NOMO-1 treated with dmso at 0.1 percent for 144 hours (cell line): Measurements from ENCODE around the gene LCP1.
"Not testable (repeated sequence)": the region's sequence is repeated elsewhere in the genome, so short reads cannot be mapped to it uniquely, and the experiment has no call there.

Experiments
- DNase-seq: peaks from one replicate; lab custom pipeline; 2025; ENCODE audit not compliant: unreplicated experiment; lab: John Stamatoyannopoulos, UW

The LCP1 gene, protein sequence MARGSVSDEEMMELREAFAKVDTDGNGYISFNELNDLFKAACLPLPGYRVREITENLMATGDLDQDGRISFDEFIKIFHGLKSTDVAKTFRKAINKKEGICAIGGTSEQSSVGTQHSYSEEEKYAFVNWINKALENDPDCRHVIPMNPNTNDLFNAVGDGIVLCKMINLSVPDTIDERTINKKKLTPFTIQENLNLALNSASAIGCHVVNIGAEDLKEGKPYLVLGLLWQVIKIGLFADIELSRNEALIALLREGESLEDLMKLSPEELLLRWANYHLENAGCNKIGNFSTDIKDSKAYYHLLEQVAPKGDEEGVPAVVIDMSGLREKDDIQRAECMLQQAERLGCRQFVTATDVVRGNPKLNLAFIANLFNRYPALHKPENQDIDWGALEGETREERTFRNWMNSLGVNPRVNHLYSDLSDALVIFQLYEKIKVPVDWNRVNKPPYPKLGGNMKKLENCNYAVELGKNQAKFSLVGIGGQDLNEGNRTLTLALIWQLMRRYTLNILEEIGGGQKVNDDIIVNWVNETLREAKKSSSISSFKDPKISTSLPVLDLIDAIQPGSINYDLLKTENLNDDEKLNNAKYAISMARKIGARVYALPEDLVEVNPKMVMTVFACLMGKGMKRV

DNA sequence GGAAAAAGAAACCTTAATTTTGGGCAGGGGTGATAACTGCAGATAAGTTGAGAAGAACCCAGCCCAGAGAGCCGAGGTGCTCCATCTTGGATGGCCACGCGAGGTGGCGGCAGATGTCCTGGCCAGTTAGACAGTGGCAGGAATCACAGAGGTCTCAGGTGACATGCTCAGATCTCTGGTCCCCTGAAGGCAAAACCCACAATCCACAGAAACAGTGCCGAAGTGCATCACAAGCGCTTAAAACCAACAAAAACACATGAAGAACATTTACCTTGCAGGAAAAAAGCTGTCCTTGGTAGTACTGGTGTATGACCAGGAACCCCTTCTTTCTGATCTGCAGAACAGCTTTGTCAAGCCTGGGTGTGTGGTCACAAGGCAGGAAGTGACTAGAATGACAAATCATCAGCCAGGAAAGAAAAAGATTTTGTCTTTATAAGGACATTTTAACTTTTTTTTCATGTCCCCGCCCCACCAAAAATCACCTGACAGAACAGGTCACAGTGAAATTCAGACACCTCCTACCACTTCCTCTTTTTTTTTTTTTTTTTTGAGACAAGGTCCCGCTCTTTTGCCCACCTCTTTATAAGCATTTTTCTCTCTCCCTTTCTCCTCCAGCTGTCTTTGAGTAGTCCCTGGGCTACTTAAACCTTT, at the start of gene LCP1:
LCP1 (minus strand) TSS at position 338 of the 651 bp plus-strand sequence. CDS start 22,515 bp downstream, outside the sequence.
- peak; percentile 77 for DNase-seq

DNA sequence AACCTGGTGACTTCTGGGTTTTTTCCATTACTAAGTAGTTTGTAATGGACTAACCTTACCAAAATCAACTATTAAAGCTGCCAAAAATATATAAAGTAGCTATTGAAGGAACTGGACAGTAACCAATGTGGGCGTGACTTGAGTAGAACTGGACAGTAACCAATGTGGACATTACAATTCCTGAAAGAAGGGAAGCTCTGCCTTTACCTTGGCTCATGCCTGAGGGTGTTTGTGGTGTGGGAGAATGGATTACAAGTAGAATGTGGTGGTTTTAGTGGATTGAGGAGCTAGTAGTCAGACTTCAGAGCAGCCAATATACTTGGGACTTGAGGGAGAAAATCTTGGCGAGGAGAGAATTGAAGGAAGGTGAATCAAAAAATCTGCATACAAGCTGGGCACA, 47.3 kb upstream of the LCP1 start:
- no peak for DNase-seq

DNA sequence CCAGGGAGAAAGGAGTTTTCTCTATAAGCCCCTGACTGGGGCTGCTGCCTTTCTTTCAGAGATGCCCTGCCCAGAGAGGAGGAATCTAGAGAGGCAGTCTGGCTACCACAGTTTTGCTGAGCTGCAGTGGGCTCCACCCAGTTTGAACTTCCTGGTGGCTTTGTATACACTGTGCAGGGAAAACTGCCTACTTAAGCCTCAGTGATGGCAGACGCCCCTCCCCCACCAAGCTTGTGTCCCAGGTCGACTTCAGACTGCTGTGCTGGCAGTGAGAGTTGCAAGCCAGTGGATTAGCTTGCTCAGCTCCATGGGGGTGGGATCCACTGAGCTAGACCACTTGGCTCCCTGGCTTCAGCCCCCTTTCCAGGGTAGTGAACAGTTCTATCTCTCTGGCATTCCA, 38.3 kb upstream of the LCP1 start:
- DNase-seq = not testable (repeated sequence)

DNA sequence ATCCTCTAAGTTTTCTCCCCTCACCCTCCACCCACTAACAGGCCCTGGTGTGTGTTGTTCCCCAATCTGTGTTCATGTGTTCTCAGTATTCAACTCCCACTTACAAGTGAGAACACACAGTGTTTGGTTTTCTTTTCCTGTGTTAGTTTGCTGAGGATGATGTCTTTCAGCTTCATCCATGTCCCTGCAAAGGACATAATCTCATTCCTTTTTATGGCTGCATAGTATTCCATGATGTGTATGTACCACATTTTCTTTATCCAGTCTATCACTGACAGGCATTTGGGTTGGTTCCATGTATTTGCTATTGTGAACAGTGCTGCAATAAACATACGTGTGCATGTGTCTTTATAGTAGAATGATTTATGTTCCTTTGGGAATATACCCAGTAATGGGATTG, 32.8 kb upstream of the LCP1 start:
- not testable (repeated sequence) for DNase-seq

DNA sequence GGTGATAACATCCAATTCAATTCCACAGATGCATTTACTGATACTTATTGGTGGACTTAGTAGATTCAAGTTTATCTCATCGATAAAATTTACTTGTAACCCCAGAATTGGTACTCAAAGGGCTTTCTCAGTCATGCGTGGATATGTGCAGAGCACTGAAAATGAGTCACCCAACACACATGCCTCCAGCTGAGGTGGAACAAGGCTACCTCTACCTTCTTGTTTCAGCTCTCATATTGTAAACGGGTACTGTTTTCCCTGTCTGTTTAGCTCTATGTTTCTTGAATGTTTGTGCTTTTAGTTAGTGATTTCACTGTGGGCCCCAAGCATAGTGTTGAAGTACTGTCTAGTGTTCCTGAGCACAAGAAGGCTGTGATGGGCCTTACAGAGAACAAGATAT, 31.3 kb upstream of the LCP1 start:
- DNase-seq = no peak

DNA sequence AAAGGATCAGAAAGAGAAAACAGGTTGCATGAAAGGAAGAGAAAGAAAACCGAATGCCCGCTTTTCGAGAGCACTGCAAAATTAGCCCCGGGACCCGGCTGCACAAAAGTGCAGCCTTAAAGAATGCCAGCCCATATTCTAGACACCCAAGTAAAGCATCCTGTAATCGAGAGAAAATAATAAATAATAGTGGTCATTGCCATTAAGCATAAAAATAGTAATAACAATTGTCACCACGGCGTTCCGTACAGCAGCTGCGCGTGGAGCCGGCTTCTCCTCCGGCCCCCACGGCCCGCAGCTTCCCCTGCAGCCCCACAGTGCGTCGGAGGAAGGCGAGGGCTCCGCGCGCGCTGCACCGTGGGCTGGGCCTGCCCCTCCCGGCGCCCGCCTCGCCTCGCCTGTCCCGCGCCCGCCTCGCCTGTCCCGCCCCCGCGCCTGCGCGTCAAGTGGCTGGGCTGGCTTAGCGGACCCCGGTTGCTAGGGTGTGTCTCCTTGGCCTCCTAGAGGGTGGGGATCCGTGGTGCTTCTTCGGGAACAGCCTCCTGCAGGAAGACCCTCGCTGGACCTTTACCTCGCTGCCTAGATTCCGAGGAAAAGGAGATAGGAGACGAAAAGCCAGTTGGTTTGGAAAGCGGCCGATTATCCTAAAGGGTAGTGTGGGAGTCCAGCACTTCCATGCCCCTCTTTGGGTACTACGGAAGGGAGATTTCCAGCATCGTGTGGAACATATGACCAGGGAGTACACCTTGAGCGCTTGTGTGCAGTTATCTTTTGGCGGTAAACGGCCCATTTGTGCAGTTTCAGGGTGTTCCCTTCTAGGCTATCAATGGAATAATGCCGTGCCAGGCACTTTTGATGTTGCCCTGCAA, 29.7 kb upstream of the LCP1 start, which contains the start of gene LRRC63:
LRRC63 (plus strand) TSS at position 446 of the 869 bp plus-strand sequence. CDS start 1,107 bp downstream, outside the sequence.
- DNase-seq = peak; percentile 71

DNA sequence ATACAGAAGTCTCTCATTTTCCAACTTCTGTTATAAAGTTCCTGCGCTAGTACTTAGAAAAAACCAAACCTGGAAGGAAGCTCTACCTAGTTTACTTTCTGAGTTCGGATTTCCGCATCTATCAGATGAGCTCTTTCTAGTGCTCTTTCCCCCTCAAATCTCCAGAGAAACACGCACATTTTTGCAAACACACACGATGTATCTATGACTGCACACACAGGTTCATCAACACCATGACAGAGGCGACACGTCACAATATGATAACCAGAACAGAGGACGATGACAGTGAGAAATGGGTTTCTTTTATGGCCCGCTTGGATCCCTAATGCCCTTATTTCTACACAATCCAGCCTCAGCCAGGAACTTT, 29.1 kb upstream of the LCP1 start:
- peak; percentile 20 for DNase-seq

DNA sequence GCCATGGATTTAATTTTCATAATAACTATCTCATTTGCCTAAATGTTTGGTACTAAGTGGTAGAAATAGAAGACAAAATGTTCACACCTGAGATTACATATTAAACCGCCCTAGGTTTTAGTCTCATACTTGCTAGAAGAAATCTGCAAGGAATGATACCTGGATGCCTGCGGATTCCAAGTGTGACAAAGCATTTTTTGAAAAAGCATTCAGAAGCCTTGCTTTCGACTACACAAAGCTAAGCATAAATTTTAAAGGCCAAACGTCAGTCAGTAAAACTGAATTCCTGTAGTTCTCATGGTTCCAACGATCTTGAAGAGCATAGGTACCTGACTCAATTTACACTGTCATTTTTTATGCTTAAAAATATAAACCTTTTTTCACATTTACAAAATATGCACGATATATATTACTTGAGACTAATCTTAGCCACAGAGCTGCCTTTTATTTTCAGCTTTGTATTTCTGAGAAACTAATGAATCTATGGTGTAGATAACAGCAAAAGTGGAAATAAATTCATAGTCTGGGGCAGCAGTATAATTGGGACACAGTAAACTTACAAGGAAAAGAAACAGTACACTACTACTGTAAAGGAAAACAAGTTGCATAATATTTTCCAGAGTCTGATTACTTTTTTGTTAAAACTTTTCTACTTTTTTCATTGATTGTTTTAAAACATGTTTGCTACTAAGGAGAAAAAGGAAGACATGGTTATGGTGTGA, 28.5 kb upstream of the LCP1 start:
- DNase-seq = no peak

DNA sequence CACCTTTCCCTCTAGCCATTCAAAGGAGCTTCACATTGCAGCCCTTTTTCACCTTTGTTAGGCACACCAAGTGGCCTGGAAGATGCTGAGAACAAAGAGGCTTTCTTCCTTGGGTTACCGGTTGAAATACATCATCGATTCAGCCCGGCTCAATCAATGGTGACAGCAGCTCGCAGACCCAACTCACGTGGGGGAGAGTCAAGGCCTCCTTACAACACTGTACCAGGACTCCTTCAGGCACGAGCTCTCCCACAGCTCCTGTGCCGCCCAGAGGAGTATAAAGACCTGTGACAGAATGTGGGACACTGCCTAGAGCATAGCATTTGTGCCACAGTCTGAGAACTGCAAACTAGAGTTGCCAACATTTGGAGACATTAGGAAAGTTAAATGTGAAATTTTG, 25.9 kb upstream of the LCP1 start:
- no peak for DNase-seq

DNA sequence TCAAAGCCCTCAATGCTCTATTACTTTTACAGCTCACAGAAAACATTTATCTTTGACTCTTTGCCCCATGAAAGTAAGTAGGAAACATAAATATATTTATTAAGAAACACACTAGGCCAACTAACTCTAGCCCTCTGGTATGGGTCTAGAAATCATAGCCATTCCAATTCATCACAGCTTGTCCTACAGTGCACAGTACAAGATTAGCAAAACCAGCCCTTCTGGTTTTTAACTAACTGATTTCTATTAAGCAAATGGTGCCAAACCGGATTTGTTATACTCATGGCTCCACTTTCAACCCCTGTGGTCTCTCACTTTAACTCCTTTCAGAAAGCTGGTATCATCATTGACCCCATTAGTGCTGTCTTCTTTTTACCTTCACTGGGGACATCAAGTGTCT, 24.2 kb upstream of the LCP1 start:
- DNase-seq = no peak

DNA sequence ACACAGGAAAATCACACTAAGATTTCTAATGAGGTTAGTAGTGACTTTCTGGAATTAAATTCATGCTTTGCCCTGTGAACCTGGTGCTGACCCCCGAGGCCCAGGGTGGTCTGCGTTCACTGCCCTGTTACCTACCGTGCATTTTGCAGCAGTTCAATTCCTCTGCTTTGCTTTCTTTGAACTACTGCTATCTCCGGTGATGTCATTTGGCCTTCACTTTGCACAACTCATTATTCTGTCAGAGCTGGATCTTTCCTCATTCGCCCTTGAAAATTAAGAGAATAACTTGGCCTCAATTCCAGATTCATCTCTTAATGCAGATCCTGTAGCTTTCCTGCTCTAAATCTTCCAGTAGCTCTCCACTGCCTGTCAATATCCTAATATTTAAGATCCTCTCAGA, 21.0 kb upstream of the LCP1 start:
- DNase-seq = no peak

DNA sequence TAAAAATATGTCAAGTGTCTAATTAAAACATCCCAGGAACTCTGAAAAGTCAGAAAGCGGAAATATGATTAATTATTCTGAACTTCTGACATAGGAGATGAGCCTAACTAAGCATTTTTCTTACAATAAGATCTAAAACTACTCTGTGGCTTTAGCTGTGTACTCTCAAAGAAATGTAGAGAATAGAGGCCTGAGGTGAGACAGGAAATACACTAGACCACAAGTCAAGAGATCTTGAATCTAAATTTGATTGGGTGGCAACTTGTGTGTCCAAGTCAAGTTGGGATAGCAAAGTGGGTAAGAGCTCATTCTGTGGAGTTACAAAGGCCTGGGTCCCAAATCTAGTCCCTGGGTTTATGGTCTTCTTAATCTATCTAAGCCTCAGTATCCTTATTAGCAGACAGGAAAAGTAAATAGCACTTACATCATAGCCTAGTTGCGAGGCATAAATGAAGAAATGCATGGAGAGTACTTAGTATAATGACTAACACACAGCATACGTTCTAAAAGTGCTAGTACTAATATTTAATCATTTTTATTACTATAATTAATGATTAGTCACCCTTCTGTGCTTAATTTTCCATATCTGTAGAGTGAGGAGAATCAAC, 20.3 kb upstream of the LCP1 start:
- DNase-seq = no peak

DNA sequence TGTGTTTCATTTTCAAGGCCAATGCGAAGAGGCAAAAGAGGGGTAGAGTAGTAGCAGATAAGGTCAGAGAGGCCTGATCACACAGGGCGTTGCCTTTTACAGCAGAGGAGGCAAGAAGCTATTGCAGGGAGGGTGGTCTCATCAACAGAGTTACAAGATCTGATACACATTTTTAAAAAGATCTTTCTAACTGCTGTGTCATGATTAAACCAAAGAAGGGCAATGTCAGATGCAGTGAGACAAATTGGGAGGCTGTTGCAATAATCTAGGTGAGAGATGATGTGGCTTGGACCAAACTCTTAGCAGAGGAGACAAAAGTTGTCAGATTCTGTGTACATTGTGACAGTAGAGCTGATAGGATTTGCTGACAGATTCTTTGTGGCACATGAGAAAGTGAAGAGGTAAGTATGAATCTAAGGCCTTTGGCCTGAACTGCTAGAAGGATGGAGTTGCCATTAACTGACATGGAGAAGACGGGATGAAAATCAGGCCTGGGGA, 16.8 kb upstream of the LCP1 start:
- no peak for DNase-seq

DNA sequence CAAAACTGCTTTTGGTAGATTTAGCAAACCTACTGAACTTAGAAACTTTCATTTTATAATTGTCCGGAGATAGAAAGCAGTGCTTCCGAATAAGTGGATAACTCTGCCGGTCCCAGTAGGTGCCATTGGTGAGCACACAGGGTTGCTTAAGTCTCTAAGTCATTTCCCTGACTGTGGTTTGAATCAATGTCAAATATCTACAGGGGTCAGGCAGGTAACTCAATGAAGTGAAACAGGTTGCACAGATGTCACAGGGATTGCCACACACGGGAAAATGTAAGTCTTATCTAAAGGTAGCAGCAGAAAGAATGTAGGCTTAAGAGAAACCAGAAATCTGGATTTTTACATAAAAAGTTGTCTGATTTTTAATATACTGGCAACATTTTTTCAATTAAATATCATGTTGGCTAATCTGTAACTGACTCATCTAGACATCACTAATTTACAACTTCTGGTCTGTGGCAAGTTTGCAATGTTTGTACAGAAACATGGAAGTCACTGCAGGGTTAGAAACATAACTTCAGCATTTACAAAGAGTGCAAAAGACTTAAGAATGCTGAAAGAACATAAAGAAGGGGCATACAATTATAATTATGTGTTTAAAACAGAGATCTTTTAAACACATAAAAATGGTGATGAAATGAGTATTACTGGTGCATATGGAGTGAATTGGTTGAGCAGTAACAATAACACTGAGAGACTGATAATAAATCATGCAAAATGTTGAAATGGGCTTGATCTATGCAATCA, 15.5 kb upstream of the LCP1 start:
- DNase-seq = peak; percentile 40

DNA sequence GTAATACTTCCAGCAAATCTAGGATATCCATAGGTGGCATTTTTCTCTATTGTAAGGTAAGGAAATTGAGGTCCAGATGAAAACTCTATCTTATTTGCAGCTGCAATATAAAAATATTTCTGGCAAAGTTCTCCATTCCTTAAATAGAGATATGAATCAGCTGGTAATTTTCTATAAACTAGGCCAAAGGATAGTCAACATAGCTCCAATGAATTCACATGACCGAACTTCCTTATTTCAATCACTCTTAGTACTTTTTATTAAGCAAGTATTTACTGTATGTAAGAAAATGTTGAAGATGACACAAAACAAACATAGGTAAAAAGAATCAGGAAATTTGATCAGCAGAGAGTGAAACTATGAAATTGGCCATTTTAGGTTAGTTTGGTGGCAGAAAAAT, 13.0 kb upstream of the LCP1 start:
- no peak for DNase-seq

DNA sequence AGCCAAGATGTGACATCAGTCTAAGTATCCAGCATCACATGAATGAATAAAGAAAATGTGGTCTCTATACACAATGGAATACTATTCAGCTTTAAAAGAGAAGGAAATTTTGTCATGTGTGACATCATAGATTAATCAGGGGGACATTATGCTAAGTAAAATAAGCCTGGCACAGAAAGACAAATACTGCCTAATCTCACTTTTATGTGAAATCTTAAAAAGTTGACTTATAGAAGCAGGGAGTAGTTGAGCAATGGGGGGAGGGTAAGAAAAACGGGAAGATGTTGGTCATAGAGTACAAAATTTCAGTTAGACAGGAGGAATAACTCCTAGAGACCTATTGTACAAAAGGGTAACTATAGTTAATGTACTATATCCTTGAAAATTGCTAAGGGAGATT, 10.4 kb upstream of the LCP1 start:
- no peak for DNase-seq

DNA sequence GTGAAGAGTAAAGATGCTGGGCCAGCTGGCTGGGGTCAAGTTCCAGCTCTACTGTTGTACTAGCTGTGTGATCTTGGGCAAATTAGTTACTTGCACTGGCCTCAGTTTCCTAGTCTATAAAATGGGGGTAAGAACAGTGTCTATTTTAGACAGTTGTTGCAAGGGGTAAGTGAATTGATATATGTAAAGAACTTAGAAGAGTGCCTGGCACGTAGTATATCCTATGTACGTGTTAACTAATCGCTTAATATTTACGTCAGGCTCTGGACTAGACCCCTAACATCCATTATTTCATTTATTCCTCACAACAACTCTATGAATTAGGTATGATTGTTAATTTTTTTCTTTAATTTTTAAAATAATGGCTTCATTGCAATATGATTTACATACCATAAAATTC, 3.7 kb upstream of the LCP1 start:
- DNase-seq = no peak

DNA sequence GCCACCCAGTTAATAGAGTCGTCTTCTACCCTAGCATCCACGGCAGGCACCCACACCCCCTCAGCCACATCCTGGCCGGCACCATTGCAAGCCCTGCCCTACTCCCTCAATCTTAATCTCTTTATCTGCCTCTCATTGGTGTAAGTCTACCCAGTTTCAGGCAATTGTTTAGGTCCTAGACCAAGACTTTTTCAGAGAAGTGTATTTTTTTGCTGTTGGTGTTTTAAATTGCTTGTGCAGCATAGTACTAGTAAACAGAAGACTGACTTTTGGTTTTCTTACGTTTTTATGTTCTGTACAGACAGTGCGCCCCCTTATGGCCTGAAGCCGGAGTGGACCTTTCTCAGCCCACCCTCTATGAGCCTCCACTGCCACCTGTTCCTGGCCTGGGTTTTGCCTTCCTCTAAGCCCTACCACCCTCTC, 2.3 kb upstream of the LCP1 start:
- peak; percentile 62 for DNase-seq
